ENCODE data around the gene ASB16. TPM values are rescaled to one million over a fixed set of nuclear protein-coding genes. Genes with fewer than 3 reads are reported as not detected.

Gene ASB16
- total and polyA plus RNA-seq, 2 donors (not counting 1 experiment from before 2014, with no cell fraction given), result not detected

DNA sequence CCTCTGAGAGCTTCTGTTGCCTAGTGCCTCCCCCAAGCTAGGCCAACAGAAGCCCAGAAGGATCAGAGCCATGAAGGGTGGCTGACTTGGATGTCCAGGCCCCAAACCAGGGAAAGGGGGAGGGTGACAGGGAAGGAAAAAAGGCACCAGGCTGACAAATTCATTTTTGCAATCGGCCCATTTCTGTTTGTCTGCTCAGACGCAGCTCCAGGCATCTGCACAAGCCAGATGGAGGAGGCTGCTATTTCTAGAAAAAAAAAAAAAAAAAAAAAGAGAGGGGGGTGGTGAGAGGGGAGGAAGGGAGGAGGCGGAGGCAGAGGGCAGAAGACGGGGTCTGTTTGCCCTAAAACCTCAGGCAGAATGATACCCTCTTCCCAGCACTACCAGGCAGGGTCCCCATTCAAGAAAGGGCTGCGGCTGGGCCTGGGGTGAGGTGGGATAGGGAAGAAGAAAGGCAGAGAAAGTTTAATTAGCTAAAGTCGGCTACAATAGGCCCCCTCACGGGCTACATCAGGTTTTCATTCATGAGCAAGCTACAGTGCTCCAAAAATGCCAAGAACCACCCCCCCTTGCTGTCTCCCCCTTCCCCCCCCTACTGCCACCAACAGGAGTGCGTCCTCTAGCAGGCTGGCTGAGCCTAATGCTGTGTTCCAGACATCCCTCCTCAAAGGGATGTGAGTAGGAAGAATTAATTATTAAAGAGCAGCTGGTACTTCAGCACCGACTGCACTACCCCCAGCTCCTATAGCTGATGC, 49.5 kb upstream of the ASB16 start:
- Histone ChIP-seq H2AFZ (ENCODE audit: insufficient read depth, low read depth, low read length, poor library complexity, severe bottlenecking) (no peak overlapping the region), H3K79me2 (ENCODE audit: control insufficient read depth, insufficient read depth, low read length) (peaks cover 89% of the 10 kb centered on the region), H3K4me3 (ENCODE audit: control extremely low read depth in 1 of 5, extremely low read depth in 1 of 5, insufficient read depth in 1 of 5, low read depth in 2 of 5, low read length in 4 of 5) (no peak overlapping the region), H3K27me3 (replicated peaks in 1 of 4; ENCODE audit: control extremely low read depth in 1 of 4, control insufficient read depth in 3 of 4, insufficient read depth in 4 of 4, low read length in 3 of 4) (no peaks in the 10 kb centered on the region), H3K9me3 (ENCODE audit: control extremely low read depth in 1 of 3, control insufficient read depth in 2 of 3, insufficient read depth in 1 of 3, low read length in 2 of 3) (no peaks in the 10 kb centered on the region), H3K27ac (ENCODE audit: low read length in 2 of 2) (no peak overlapping the region), H3K4me2 (replicated peaks; ENCODE audit: low read depth, low read length, poor library complexity, severe bottlenecking) (peak overlapping the region; percentile 99), H4K20me1 (ENCODE audit: control insufficient read depth, insufficient read depth, low read length, poor library complexity, severe bottlenecking) (peaks cover 65% of the 10 kb centered on the region), H3K36me3 (replicated peaks in 1 of 2; ENCODE audit: control extremely low read depth in 1 of 2, control insufficient read depth in 1 of 2, extremely low read depth in 1 of 2, insufficient read depth in 2 of 2, low read length in 1 of 2) (peaks cover 4 to 20% of the 10 kb centered on the region in 2 experiments), H3K9ac (ENCODE audit: low read length) (no peak overlapping the region), H3K4me1 (ENCODE audit: control insufficient read depth in 2 of 2, insufficient read depth in 2 of 2, low read length in 2 of 2) (peaks cover 18 to 26% of the 10 kb centered on the region in 2 donors)
- no peaks in the 10 kb centered on the region for H3K27me3 Mint-ChIP-seq
- peak overlapping the region; percentile 95 for H3K4me3 Mint-ChIP-seq
- no peaks in the 10 kb centered on the region for H3K9me3 Mint-ChIP-seq (ENCODE audit: insufficient read depth)
- H3K27ac Mint-ChIP-seq, result no peak overlapping the region
- H3K4me1 Mint-ChIP-seq, result peaks cover 54% of the 10 kb centered on the region
- POLR2A ChIA-PET, result interaction anchor here (0.6 to 0.7 kb wide), 4 partner anchors 10 to 221 kb away, joined by 3 to 8 read pairs (median 5); no protein-coding TSS in a partner anchor
- ATAC-seq (ENCODE audit: low read depth), result no peak
- CTCF ChIA-PET, result interaction anchor here (0.7 kb wide), 1 partner anchor 1739 kb away, joined by 4 read pairs; no protein-coding TSS in a partner anchor
- intact Hi-C loops (cut with micrococcal nuclease), result no loop called here
- no peak for DNase-seq
- WGBS (ENCODE audit: insufficient coverage), result 100% methylated on average over 1 of the region's 9 CpGs
- TF ChIP-seq, protein P1, sequence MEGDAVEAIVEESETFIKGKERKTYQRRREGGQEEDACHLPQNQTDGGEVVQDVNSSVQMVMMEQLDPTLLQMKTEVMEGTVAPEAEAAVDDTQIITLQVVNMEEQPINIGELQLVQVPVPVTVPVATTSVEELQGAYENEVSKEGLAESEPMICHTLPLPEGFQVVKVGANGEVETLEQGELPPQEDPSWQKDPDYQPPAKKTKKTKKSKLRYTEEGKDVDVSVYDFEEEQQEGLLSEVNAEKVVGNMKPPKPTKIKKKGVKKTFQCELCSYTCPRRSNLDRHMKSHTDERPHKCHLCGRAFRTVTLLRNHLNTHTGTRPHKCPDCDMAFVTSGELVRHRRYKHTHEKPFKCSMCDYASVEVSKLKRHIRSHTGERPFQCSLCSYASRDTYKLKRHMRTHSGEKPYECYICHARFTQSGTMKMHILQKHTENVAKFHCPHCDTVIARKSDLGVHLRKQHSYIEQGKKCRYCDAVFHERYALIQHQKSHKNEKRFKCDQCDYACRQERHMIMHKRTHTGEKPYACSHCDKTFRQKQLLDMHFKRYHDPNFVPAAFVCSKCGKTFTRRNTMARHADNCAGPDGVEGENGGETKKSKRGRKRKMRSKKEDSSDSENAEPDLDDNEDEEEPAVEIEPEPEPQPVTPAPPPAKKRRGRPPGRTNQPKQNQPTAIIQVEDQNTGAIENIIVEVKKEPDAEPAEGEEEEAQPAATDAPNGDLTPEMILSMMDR (IDR thresholded peaks at IDR 0.05), result no peak
- no peak for TF ChIP-seq EZH2 (IDR thresholded peaks at IDR 0.05; ENCODE audit: borderline replicate concordance, insufficient read depth, low read depth, low read length, poor library complexity, severe bottlenecking)

All from B cell (primary cell).